WERI-Rb-1 (cell line): ENCODE results near the gene WDR12.
"Not testable (repeated sequence)": the region's sequence is repeated elsewhere in the genome, so short reads cannot be mapped to it uniquely, and the experiment has no call there.

Experiments
- DNase-seq: peaks from one replicate; pipeline ENCODE4 v3.0.0-alpha.2; 2020
- H3K27ac ChIP-seq: fragments of 250-450 bp; sonication (Bioruptor Pico); 2 replicates; pipeline ENCODE4 v1.5.1; 2020; ENCODE audit warnings: mild to moderate bottlenecking, moderate library complexity
- H3K27me3 ChIP-seq: fragments of 250-450 bp; sonication (Bioruptor Pico); 2 replicates; pipeline ENCODE4 v1.5.1; 2021; ENCODE audit warnings: mild to moderate bottlenecking, low read depth, moderate library complexity; ENCODE audit not compliant: insufficient read depth, severe bottlenecking
- H3K36me3 ChIP-seq: fragments of 250-450 bp; sonication (Bioruptor Pico); 2 replicates; pipeline ENCODE4 v1.5.1; 2020; ENCODE audit warnings: mild to moderate bottlenecking, moderate library complexity
- H3K4me3 ChIP-seq: 2 replicates; pipeline ENCODE4 v1.5.1; 2011; ENCODE audit warnings: low read depth, mild to moderate bottlenecking, control low read depth, low read length
- H3K9me3 ChIP-seq: fragments of 250-450 bp; sonication (Bioruptor Pico); 2 replicates; pipeline ENCODE4 v1.5.1; 2021; ENCODE audit warnings: mild to moderate bottlenecking, moderate library complexity; ENCODE audit not compliant: severe bottlenecking
- CTCF ChIP-seq: IDR thresholded peaks from 2 replicates; pipeline ENCODE4 v1.5.1; 2011; ENCODE audit warnings: low read depth, mild to moderate bottlenecking, control low read depth, inconsistent platforms, low read length

The WDR12 gene

GRCh38 chr2:202932425-202933138 is 21.1 kb upstream of the WDR12 start:
- no peak overlapping the region for H3K4me3 ChIP-seq
- TF ChIP-seq CTCF = no peak
- no peak overlapping the region for H3K27ac ChIP-seq
- H3K27me3 ChIP-seq = no peaks in the 10 kb centered on the region
- no peaks in the 10 kb centered on the region for H3K9me3 ChIP-seq
- no peaks in the 10 kb centered on the region for H3K36me3 ChIP-seq
- DNase-seq = no peak

- Histone ChIP-seq H3K9me3 (no peaks in the 10 kb centered on the region), H3K4me3 (no peak overlapping the region), H3K27ac (no peak overlapping the region), H3K27me3 (no peaks in the 10 kb centered on the region), H3K36me3 (no peaks in the 10 kb centered on the region)
- no peak for TF ChIP-seq CTCF
- DNase-seq = no peak
These were observed 7.4 kb upstream of the WDR12 start for GRCh38 chr2:202918860-202919259.

GRCh38 chr2:202912342-202913201 is 1.1 kb upstream of the WDR12 start:
- peak overlapping the region; percentile 93 for H3K27ac ChIP-seq
- not testable (repeated sequence) for DNase-seq

GRCh38 chr2:202911203-202911511 is 316 bp downstream of the WDR12 start:
- H3K4me3 ChIP-seq = peak overlapping the region; percentile 93
- DNase-seq = peak; percentile 15
- TF ChIP-seq CTCF = no peak
- no peaks in the 10 kb centered on the region for H3K9me3 ChIP-seq
- peaks cover 6% of the 10 kb centered on the region for H3K36me3 ChIP-seq
- H3K27ac ChIP-seq = peak overlapping the region; percentile 93
- H3K27me3 ChIP-seq = no peaks in the 10 kb centered on the region

More at GRCh38 chr2:202912342-202913201, 1.1 kb upstream of the WDR12 start:
- H3K4me3 ChIP-seq = peak overlapping the region; percentile 93
- H3K27me3 ChIP-seq, H3K9me3 ChIP-seq, H3K36me3 ChIP-seq: not testable (repeated sequence)

GRCh38 chr2:202910698-202911097 is 775 bp downstream of the WDR12 start:
- peak overlapping the region; percentile 93 for H3K4me3 ChIP-seq
- H3K36me3 ChIP-seq = peaks cover 10% of the 10 kb centered on the region
- peak overlapping the region; percentile 93 for H3K27ac ChIP-seq
- H3K27me3 ChIP-seq = no peaks in the 10 kb centered on the region
- DNase-seq = no peak
- TF ChIP-seq CTCF = no peak
- H3K9me3 ChIP-seq = no peaks in the 10 kb centered on the region

GRCh38 chr2:202910250-202910649 is 1.2 kb downstream of the WDR12 start:
- not testable (repeated sequence) for H3K27me3 ChIP-seq, H3K27ac ChIP-seq, DNase-seq, H3K9me3 ChIP-seq
- Histone ChIP-seq H3K4me3 (peak overlapping the region; percentile 93; the same call in 1 of the 2 replicates), H3K36me3 (peaks cover 15% of the 10 kb centered on the region)
